A549 (cell line): ENCODE measurements around the gene GJA4. TPM values are rescaled to one million over a fixed set of nuclear protein-coding genes. Genes with fewer than 3 reads are reported as not detected.

Source experiments
- ATAC-seq, 2 experiments: fragments of 200-7000 bp in 1 of 2; fragments of >200 bp in 1 of 2; cut with Nextera tagmentation in 1 of 2; cut with Tn5 transposase in 1 of 2; 3 replicates each; pipeline versions ENCODE4 v1.8.0 to v1.9.1; 2018 to 2020; ENCODE audit warnings: mild to moderate bottlenecking in 1 of 2, moderate library complexity in 1 of 2
- CTCF ChIA-PET: fragments of 300-600 bp; sonication (Branson Sonifier 250); formaldehyde crosslinking; extraction: SDS; loops from one replicate; lab custom pipeline; 2021; ENCODE audit warnings: antibody characterized with exemption, inconsistent platforms; lab: Yijun Ruan, JAX
- POLR2A ChIA-PET: fragments of 350-600 bp; formaldehyde crosslinking; extraction: SDS; loops from one replicate; lab custom pipeline; 2021; ENCODE audit warnings: antibody characterized with exemption, inconsistent platforms; lab: Yijun Ruan, JAX
- DNase-seq, 2 experiments: peaks; one replicate each; pipeline versions ENCODE4 v3.0.0 to v3.0.0-alpha.2; 2011 to 2016; ENCODE audit warnings: low read depth in 1 of 2, low spot score in 1 of 2
- FAIRE-seq: peaks from 2 replicates; lab custom pipeline; 2011; peaks lifted over from hg19 to GRCh38; lab: Jason Lieb, UNC
- H3K27ac ChIP-seq, 2 experiments: fragments of >200 bp; sonication (Bioruptor Twin); formaldehyde crosslinking; 3 replicates each; pipeline ENCODE4 v1.5.1; 2016 to 2017
- H3K4me1 ChIP-seq: fragments of >200 bp; sonication (Bioruptor Twin); formaldehyde crosslinking; 3 replicates; pipeline ENCODE4 v1.6.1; 2016
- H3K4me2 ChIP-seq: fragments of >200 bp; sonication (Bioruptor Twin); formaldehyde crosslinking; 3 replicates; pipeline ENCODE4 v1.6.1; 2016
- H3K4me3 ChIP-seq: fragments of >200 bp; sonication (Bioruptor Twin); formaldehyde crosslinking; 3 replicates; pipeline ENCODE4 v1.5.1; 2016
- H3K9me3 ChIP-seq: fragments of >200 bp; sonication (Bioruptor Twin); formaldehyde crosslinking; 3 replicates; pipeline ENCODE4 v1.6.1; 2016
- CHD2 ChIP-seq: fragments of 150-350 bp; IDR thresholded peaks from 2 replicates; pipeline ENCODE4 v1.6.1; 2014; ENCODE audit warnings: low read length; ENCODE audit not compliant: partially characterized antibody
- CHD4 ChIP-seq: fragments of 200-600 bp; sonication (generic); IDR thresholded peaks from 2 replicates; pipeline ENCODE4 v1.6.1; 2016; ENCODE audit warnings: antibody characterized with exemption, mild to moderate bottlenecking, borderline replicate concordance
- EHF ChIP-seq: fragments of 250-450 bp; sonication (Bioruptor Pico); IDR thresholded peaks from 2 replicates; pipeline ENCODE4 v1.5.0; 2020; ENCODE audit warnings: mild to moderate bottlenecking
- EHMT2 ChIP-seq: fragments of 200-600 bp; sonication (generic); IDR thresholded peaks from 2 replicates; pipeline ENCODE4 v1.6.1; 2016; ENCODE audit warnings: antibody characterized with exemption, low read depth, mild to moderate bottlenecking, moderate library complexity
- ESRRA ChIP-seq: fragments of 150-350 bp; IDR thresholded peaks from 2 replicates; pipeline ENCODE4 v1.6.1; 2014; ENCODE audit warnings: mild to moderate bottlenecking, low read length, borderline replicate concordance
- FOSL2 ChIP-seq, 2 experiments: fragments of 450-650 bp in 1 of 2; fragments of >200 bp in 1 of 2; sonication (Bioruptor Twin) in 1 of 2; formaldehyde crosslinking; IDR thresholded peaks; 2 replicates each; pipeline versions ENCODE4 v1.5.0 to v1.6.1; 2016 to 2020; ENCODE audit warnings: mild to moderate bottlenecking in 1 of 2, moderate library complexity in 1 of 2
- HDAC2 ChIP-seq: fragments of 200-600 bp; sonication (generic); IDR thresholded peaks from 2 replicates; pipeline ENCODE4 v1.6.1; 2016
- JUN ChIP-seq, 2 experiments: fragments of >200 bp; sonication (Bioruptor Twin); formaldehyde crosslinking; IDR thresholded peaks; 2 replicates in 1 of 2; 3 replicates in 1 of 2; pipeline ENCODE4 v1.6.1; 2016 to 2017
- JUNB ChIP-seq: fragments of >200 bp; sonication (Bioruptor Twin); formaldehyde crosslinking; IDR thresholded peaks from 2 replicates; pipeline ENCODE4 v1.6.1; 2016
- KDM1A ChIP-seq: fragments of 200-600 bp; sonication (generic); IDR thresholded peaks from 2 replicates; pipeline ENCODE4 v1.6.1; 2016; ENCODE audit warnings: low read depth, mild to moderate bottlenecking
- KDM5A ChIP-seq: fragments of 200-600 bp; sonication (generic); IDR thresholded peaks from 2 replicates; pipeline ENCODE4 v1.6.1; 2016; ENCODE audit warnings: antibody characterized with exemption, mild to moderate bottlenecking
- MAFK ChIP-seq: fragments of 450-650 bp; IDR thresholded peaks from 2 replicates; pipeline ENCODE4 v1.6.1; 2014; ENCODE audit not compliant: partially characterized antibody
- MAX ChIP-seq: IDR thresholded peaks from 2 replicates; pipeline ENCODE4 v1.6.1; 2012
- MAZ ChIP-seq: fragments of 150-350 bp; IDR thresholded peaks from 2 replicates; pipeline ENCODE4 v1.6.1; 2014; ENCODE audit warnings: antibody characterized with exemption, low read depth, low read length, borderline replicate concordance
- MYC ChIP-seq: IDR thresholded peaks from 2 replicates; pipeline ENCODE4 v1.6.1; 2012; ENCODE audit warnings: mild to moderate bottlenecking, inconsistent platforms, low read length, improper control_type of control experiment, borderline replicate concordance
- PBX3 ChIP-seq: IDR thresholded peaks from 2 replicates; pipeline ENCODE4 v1.6.1; 2012
- PHF8 ChIP-seq: fragments of 200-600 bp; sonication (generic); IDR thresholded peaks from 2 replicates; pipeline ENCODE4 v1.6.1; 2016; ENCODE audit warnings: low read depth, mild to moderate bottlenecking, antibody characterized with exemption, moderate library complexity, borderline replicate concordance
- POLR2A ChIP-seq: IDR thresholded peaks from 2 replicates; pipeline ENCODE4 v1.6.1; 2012; ENCODE audit warnings: mild to moderate bottlenecking, low read length
- SREBF2 ChIP-seq: fragments of 450-650 bp; IDR thresholded peaks from 2 replicates; pipeline ENCODE4 v1.6.1; 2014; ENCODE audit warnings: mild to moderate bottlenecking, moderate library complexity
- ZFP36 ChIP-seq: fragments of 450-650 bp; IDR thresholded peaks from 2 replicates; pipeline ENCODE4 v1.6.1; 2014; ENCODE audit warnings: borderline replicate concordance; ENCODE audit not compliant: partially characterized antibody
- ZNF302 ChIP-seq: fragments of 250-450 bp; sonication (Bioruptor Pico); IDR thresholded peaks from 2 replicates; pipeline ENCODE4 v1.9.0; 2021; ENCODE audit warnings: inconsistent platforms, mild to moderate bottlenecking, moderate library complexity
- ZSCAN20 ChIP-seq: fragments of 250-450 bp; sonication (Bioruptor Pico); IDR thresholded peaks from 2 replicates; pipeline ENCODE4 v1.8.0; 2022; ENCODE audit warnings: mild to moderate bottlenecking, moderate library complexity
- WGBS: methylation state at CpG from one replicate; pipeline ENCODE4 v1.1.6; 2017; ENCODE audit errors: missing lambda C conversion rate; 5-methylcytosine and 5-hydroxymethylcytosine counted together
- polyA plus RNA-seq, 4 experiments: library from polyadenylated mRNA; depleted of rRNA in 3 of 4; stranded (reverse); fragments of >200 nt; fragmentation: RNase III in 1 of 4; extraction: RNeasy Plus Mini Kit Qiagen cat#74134 plus additional on column Dnase treatment in 1 of 4; gene quantifications; 2 replicates in 3 of 4; 3 replicates in 1 of 4; pipeline ENCODE4 v1.2.3, GENCODE V29; 2011 to 2017
- TF ChIP-seq, protein P1 (sequence below): fragments of 150-350 bp; IDR thresholded peaks from 2 replicates; pipeline ENCODE4 v1.6.1; 2014; ENCODE audit warnings: low read depth, mild to moderate bottlenecking, low read length
- TF ChIP-seq, protein P2 (sequence below): IDR thresholded peaks from 2 replicates; pipeline ENCODE4 v1.6.1; 2012; ENCODE audit warnings: low read depth, borderline replicate concordance

Gene GJA4
- polyA plus RNA-seq, 2 of the 4 experiments (the other 2 are of a cell fraction): not detected

- H3K4me1 ChIP-seq: no peaks in the 10 kb centered on the region; the same call in 2 of the 3 replicates
- no peak overlapping the region for H3K4me3 ChIP-seq
- POLR2A ChIA-PET: no interaction called here
- WGBS: 59% methylated on average over 5 of the region's 6 CpGs
- ATAC-seq (no peak), FAIRE-seq (no peak), DNase-seq (no peak)
- TF ChIP-seq POLR2A: no peak
- no peak for TF ChIP-seq FOSL2 (IDR thresholded peaks at IDR 0.05)
- no peak for TF ChIP-seq FOSL2 (CRISPR knock-in tag; IDR thresholded peaks at IDR 0.05)
- TF ChIP-seq MAZ: no peak
- no peak for TF ChIP-seq CHD4
- TF ChIP-seq SREBF2: no peak
- TF ChIP-seq PBX3: no peak
- TF ChIP-seq, protein P1, sequence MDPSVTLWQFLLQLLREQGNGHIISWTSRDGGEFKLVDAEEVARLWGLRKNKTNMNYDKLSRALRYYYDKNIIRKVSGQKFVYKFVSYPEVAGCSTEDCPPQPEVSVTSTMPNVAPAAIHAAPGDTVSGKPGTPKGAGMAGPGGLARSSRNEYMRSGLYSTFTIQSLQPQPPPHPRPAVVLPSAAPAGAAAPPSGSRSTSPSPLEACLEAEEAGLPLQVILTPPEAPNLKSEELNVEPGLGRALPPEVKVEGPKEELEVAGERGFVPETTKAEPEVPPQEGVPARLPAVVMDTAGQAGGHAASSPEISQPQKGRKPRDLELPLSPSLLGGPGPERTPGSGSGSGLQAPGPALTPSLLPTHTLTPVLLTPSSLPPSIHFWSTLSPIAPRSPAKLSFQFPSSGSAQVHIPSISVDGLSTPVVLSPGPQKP: no peak
- TF ChIP-seq ZNF302 (CRISPR knock-in tag): no peak
- TF ChIP-seq MAX: no peak
- no peak overlapping the region for H3K27ac ChIP-seq
- CTCF ChIA-PET: interaction anchor here (0.6 to 1.1 kb wide), 2 partner anchors 34 to 124 kb away, joined by 4 read pairs; no protein-coding TSS in a partner anchor
- no peaks in the 10 kb centered on the region for H3K9me3 ChIP-seq
- no peak overlapping the region for H3K4me2 ChIP-seq
Measured at GRCh38 chr1:34747638-34747941, 45.2 kb upstream of the GJA4 start.

DNA sequence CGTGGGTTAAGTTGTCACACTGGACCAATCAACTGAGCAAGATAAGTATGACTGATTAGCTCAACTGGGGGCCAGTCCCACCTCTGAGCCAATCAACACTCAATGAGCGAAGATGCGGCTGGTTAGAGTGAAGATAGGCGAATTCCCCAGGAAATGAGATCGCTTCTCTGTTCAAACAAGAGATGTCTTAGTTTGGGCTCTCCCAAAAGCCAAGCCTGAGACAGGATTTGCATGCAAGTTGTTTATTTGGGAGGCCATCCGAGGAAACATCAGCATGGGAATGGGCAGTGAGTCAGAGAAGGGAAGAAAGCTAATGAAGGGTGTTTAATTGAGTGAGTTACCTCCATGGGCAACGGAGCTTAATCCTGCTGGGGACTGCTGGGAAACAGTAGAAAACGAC, 42.8 kb upstream of the GJA4 start:
- ChIA-PET CTCF (interaction anchor here (1.3 to 5.0 kb wide), 2 partner anchors 7 to 9 kb away, joined by 4 to 27 read pairs; partner anchors contain the start of gene GJB4), POLR2A (no interaction called here)
- TF ChIP-seq ZFP36: no peak
- TF ChIP-seq KDM1A: no peak
- no peak for TF ChIP-seq ESRRA
- no peak for TF ChIP-seq HDAC2
- no peak for TF ChIP-seq PBX3
- no peak for TF ChIP-seq ZSCAN20 (CRISPR knock-in tag)
- TF ChIP-seq MAFK: no peak
- TF ChIP-seq JUN (IDR thresholded peaks at IDR 0.05): no peak
- TF ChIP-seq KDM5A: no peak
- TF ChIP-seq, protein P2, sequence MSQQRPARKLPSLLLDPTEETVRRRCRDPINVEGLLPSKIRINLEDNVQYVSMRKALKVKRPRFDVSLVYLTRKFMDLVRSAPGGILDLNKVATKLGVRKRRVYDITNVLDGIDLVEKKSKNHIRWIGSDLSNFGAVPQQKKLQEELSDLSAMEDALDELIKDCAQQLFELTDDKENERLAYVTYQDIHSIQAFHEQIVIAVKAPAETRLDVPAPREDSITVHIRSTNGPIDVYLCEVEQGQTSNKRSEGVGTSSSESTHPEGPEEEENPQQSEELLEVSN: no peak
- no peak for TF ChIP-seq JUNB
- TF ChIP-seq PHF8: no peak
- TF ChIP-seq CHD2: no peak
- no peak for TF ChIP-seq MYC
- TF ChIP-seq EHF (CRISPR knock-in tag): no peak
- no peak for TF ChIP-seq EHMT2
- Histone ChIP-seq H3K4me1 (no peaks in the 10 kb centered on the region; the same call in 2 of the 3 replicates), H3K27ac (no peak overlapping the region), H3K4me2 (no peak overlapping the region), H3K9me3 (no peaks in the 10 kb centered on the region), H3K4me3 (no peak overlapping the region)
- DNase-seq (no peak), ATAC-seq (no peak), FAIRE-seq (no peak)
- 70% methylated on average over 8 of the region's 8 CpGs for WGBS
